HG02970 (cell line): Measurements from ENCODE around the gene ISOC1.

ENCODE experiments used
- ATAC-seq: cut with Tn5 transposase; IDR thresholded peaks from one replicate; pipeline ENCODE4 v1.9.1; 2021; ENCODE audit warnings: mild to moderate bottlenecking, moderate library complexity, moderate number of reproducible peaks; ENCODE audit not compliant: unreplicated experiment, low FRiP score

ISOC1 gene

DNA sequence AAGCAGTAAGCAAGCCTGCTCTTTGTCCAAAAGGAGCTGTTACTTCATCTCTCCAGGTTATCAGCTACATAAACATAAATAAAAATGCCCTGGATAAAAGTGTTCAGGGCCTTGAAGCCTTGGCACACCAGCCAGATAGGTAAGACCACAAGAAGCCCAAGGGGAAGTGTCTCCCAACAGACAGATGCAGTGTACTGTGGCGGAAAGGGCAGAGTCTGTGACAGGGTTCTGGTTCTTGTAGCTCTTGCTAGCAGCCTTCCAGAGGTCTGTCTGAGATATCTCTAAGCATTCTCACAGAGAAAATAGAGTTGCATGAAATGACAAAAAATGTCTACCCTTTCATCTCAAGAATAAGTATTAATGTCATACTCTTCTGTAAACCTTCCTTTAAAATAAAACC, 30.1 kb downstream of the ISOC1 start:
- no peak for ATAC-seq

DNA sequence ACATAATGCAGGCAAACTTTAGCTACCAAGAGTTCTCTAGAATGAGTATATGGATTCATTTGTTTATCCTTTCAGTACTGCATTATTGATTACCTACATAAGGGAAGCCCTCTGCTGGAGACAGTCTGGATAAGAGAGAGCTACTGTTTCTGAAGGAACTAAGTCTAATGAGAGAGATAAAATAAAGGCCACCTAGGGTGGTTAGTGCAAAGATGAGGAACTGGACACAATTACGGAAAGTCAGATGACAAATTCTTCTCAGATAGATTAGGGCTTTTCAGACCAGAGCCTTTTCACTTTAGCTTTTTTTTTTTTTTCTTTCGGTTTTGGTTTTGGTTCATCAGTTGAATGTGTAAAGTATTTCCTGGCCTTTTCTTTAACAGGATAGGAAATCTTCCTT, 31.3 kb downstream of the ISOC1 start:
- peak; percentile 85 for ATAC-seq

DNA sequence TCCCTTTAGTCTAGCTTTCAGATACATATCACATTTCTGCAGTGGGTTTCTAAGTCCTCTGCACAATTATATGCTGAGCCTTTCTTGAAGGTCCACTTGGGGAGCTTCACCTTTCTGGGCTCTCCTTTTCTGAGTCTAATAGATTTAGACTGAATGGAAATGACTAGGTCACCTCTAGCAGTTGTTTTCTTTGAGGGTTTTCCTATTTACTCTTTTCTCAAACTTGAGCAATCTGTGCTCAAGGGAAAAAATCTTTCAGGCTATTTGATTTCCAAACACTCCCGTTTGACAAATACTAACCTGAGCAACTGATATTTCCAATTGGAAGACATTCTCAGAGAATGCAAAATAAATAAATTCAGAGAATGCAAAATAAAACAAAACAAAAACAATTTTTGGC, 39.0 kb downstream of the ISOC1 start:
- no peak for ATAC-seq

DNA sequence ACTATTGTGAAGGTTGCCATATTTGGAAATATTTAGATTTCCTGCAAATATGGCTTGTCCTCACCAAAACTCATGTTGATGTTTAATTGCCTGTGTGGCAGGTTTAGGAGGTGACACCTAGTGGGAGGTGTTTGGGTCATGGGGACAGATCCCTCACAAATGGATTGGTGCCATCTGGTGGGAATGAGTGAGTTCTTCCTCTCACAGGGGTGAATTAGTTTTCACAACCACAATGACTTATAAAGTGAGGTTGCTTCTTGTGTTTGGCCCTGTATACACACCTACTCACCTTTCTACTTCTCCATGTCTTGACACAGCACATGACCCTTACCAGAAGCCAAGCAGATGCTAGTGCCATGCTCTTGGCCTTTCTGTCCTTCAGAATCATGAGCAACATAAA, 41.1 kb downstream of the ISOC1 start:
- ATAC-seq: peak; percentile 53

DNA sequence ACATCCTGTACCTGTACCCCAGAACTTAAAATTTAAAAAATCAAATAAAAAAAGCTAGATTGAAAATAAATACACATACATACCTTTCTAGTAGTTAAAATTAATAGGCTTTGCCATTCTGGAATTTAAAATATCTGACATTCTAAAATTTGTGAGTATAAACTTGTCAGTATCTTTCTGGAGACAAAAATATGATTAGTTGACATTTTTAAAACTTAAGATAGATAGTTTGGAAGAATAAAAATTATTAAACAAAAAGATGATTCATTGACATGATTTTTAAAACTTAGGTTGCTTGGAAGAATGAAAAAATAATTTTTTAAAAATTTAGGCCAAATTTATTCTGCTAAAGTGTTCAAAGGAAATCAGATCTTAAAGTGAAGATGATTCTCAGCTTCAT, 43.1 kb downstream of the ISOC1 start:
- no peak for ATAC-seq

DNA sequence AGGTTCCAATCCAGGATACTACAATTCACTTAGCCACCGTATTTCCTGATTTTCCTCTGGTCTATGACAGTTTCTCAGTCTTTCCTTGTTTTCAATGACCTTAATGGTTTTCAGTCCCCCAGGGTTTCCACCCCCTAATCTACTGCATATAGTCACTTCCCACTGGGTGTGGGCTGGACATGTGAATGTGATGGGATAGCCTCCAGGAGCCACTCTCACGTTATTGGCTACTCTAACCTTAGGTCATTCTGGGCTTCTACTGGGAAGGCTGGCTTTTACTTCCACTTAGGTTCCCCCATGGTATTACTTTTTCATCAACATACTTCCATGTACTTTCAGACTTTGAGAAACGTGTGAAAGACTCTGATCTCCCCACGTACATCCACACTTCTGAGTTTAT, 46.5 kb downstream of the ISOC1 start:
- ATAC-seq: no peak

DNA sequence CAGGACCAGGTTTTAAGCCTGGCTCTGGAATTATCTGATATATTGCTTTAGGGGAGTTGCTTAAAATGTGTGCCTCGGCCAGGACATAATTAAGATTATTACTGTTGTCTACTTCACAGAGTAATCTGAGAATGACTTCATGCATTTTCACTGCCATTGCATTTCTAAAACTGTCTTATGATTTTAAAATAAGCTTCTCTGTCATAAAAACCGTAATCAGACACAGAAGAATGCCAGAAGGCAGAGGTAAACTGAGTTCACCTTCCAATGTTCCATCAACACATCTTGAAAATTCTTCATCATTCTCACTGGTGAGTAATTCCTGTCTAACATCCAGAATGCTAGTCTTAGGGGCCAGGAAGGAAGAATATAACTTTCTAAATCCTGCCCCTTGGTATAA, 47.1 kb downstream of the ISOC1 start:
- no peak for ATAC-seq

DNA sequence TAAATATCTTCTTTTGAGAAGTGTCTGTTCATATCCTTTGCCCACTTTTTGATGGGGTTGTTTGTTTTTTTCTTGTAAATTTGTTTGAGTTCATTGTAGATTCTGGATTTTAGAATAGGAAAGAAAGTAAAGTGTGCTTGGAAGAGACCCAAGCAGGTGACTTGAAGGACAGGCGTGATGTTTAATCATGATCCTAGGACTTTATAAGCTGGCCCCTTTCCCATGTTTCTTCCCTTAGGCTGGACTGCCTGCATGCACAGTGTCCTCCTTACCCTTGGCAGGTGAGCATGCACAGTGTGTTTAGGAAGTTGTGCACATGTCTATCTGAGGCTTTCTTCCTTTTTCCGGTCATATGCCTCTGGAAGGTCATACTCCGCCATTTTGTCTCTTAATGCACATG, 61.3 kb downstream of the ISOC1 start:
- ATAC-seq: no peak

DNA sequence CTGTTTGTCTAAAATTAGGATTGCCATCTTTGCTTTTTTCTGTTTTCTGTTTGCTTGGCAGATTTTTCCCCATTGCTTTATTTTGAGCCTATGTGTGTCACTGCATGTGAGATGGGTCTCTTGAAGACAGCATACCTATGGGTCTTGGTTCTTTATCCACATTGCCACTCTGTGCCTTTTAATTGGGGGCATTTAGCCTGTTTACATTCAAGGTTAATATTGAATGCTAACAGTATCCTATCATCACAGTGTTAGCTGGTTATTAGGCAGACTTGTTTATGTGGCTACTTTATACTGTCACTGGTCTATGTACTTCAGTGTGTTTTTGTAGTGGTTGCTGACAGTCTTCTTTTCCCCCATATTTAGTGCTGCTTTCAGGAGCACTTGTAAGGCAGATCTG, 67.3 kb downstream of the ISOC1 start:
- no peak for ATAC-seq
